PC-9 (cell line): Measurements from ENCODE around the gene PFN4.

Experiments used
- CTCF ChIP-seq: fragments of 200-600 bp; sonication (generic); conservative IDR thresholded peaks from 2 replicates; pipeline ENCODE4 v1.6.1; 2017; ENCODE audit warnings: mixed run types, antibody characterized with exemption, mild to moderate bottlenecking, moderate library complexity
- EZH2 ChIP-seq: fragments of 200-600 bp; sonication (generic); IDR thresholded peaks from 2 replicates; pipeline ENCODE4 v1.8.0; 2017; ENCODE audit warnings: antibody characterized with exemption, low read depth

- no peak for TF ChIP-seq CTCF
- no peak for TF ChIP-seq EZH2
These were observed 15.8 kb downstream of the PFN4 start for GRCh38 chr2:24107336-24107735.
